ENCODE data around the gene AOC1.

AOC1 gene

GRCh38 chr7:150852371-150852905 lies at the start of gene AOC1:
AOC1 (plus strand) TSS chr7:150852517; CDS start chr7:150856471, 3,954 bp downstream.
- Histone ChIP-seq H3K27me3 (ENCODE audit: control insufficient read depth, insufficient read depth, low read length) (no peaks in the 10 kb centered on the region), H3K36me3 (ENCODE audit: control insufficient read depth, insufficient read depth, low read length) (no peaks in the 10 kb centered on the region), H3K9me3 (ENCODE audit: control insufficient read depth, low read length) (no peaks in the 10 kb centered on the region), H3K4me1 (no peaks in the 10 kb centered on the region), H3K4me3 (ENCODE audit: low read depth, low read length) (no peak within 1 kb of the TSS), H3K4me2 (ENCODE audit: low read length) (no peak within 1 kb of the TSS), H2AFZ (no peak within 1 kb of the TSS), H3K9ac (no peak within 1 kb of the TSS), H3K27ac (no peak within 1 kb of the TSS), H3K79me2 (no peaks in the 10 kb centered on the region)
- no peak for TF ChIP-seq CTCF (IDR thresholded peaks at IDR 0.05)

GRCh38 chr7:150803161-150803860 lies 49.0 kb upstream of the AOC1 start:
- H3K27me3 ChIP-seq (ENCODE audit: control insufficient read depth, insufficient read depth, low read length): no peaks in the 10 kb centered on the region
- H3K4me2 ChIP-seq (ENCODE audit: low read length): no peak overlapping the region
- H2AFZ ChIP-seq: no peak overlapping the region
- H3K9ac ChIP-seq: no peak overlapping the region
- no peaks in the 10 kb centered on the region for H3K4me1 ChIP-seq
- no peaks in the 10 kb centered on the region for H3K79me2 ChIP-seq
- no peaks in the 10 kb centered on the region for H3K36me3 ChIP-seq (ENCODE audit: control insufficient read depth, insufficient read depth, low read length)
- no peaks in the 10 kb centered on the region for H3K9me3 ChIP-seq (ENCODE audit: control insufficient read depth, low read length)
- no peak overlapping the region for H3K4me3 ChIP-seq (ENCODE audit: low read depth, low read length)
- TF ChIP-seq CTCF (IDR thresholded peaks at IDR 0.05): no peak
- no peak overlapping the region for H3K27ac ChIP-seq

DNA sequence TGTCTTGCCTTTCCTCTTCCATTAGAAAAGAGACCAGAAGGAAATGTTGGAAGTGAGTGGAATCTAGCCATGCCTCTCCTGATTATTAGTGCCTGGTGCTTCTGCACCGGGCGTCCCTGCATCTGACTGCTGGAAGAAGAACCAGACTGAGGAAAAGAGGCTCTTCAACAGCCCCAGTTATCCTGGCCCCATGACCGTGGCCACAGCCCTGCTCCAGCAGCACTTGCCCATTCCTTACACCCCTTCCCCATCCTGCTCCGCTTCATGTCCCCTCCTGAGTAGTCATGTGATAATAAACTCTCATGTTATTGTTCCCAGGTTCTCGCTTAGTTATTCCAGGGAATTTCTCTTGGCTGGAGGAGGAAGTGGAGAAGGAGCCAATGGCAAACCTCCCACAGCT lies 47.5 kb upstream of the AOC1 start:
- Histone ChIP-seq H3K36me3 (ENCODE audit: control insufficient read depth, insufficient read depth, low read length) (no peaks in the 10 kb centered on the region), H3K79me2 (no peaks in the 10 kb centered on the region), H3K9me3 (ENCODE audit: control insufficient read depth, low read length) (no peaks in the 10 kb centered on the region), H3K9ac (no peak overlapping the region), H3K4me2 (ENCODE audit: low read length) (no peak overlapping the region), H3K4me3 (ENCODE audit: low read depth, low read length) (no peak overlapping the region), H3K4me1 (no peaks in the 10 kb centered on the region), H3K27me3 (ENCODE audit: control insufficient read depth, insufficient read depth, low read length) (no peaks in the 10 kb centered on the region), H3K27ac (no peak overlapping the region), H2AFZ (no peak overlapping the region)
- TF ChIP-seq CTCF (IDR thresholded peaks at IDR 0.05): no peak

- Histone ChIP-seq H3K4me2 (ENCODE audit: low read length) (no peak overlapping the region), H3K4me1 (no peaks in the 10 kb centered on the region), H3K36me3 (ENCODE audit: control insufficient read depth, insufficient read depth, low read length) (no peaks in the 10 kb centered on the region), H2AFZ (no peak overlapping the region), H3K4me3 (ENCODE audit: low read depth, low read length) (no peak overlapping the region), H3K27me3 (ENCODE audit: control insufficient read depth, insufficient read depth, low read length) (no peaks in the 10 kb centered on the region), H3K9me3 (ENCODE audit: control insufficient read depth, low read length) (no peaks in the 10 kb centered on the region), H3K27ac (no peak overlapping the region), H3K79me2 (no peaks in the 10 kb centered on the region), H3K9ac (no peak overlapping the region)
- no peak for TF ChIP-seq CTCF (IDR thresholded peaks at IDR 0.05)
Measured at GRCh38 chr7:150805864-150806263, 46.5 kb upstream of the AOC1 start.

DNA sequence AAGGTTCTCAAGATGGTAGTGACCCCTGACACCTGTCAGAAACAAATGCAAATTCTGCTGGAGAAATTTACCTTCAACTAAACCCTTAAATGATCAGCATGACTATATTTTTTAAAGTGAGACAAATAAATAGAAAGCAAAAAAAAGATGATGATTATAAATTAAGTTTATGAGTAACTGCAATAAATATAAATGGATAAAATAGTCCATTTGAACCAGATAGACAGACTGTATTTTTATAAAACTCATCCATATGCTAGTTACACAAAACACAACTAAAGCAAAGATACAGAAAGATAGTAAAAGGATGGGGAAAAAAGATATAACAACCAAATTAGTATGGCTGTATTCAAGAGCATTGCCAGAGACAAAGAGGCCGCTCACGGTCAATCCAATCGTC lies 45.9 kb upstream of the AOC1 start:
- H3K9ac ChIP-seq: no peak overlapping the region
- no peaks in the 10 kb centered on the region for H3K4me1 ChIP-seq
- no peaks in the 10 kb centered on the region for H3K9me3 ChIP-seq (ENCODE audit: control insufficient read depth, low read length)
- H3K79me2 ChIP-seq: no peaks in the 10 kb centered on the region
- no peak overlapping the region for H3K4me3 ChIP-seq (ENCODE audit: low read depth, low read length)
- no peak overlapping the region for H3K27ac ChIP-seq
- H3K27me3 ChIP-seq (ENCODE audit: control insufficient read depth, insufficient read depth, low read length): no peaks in the 10 kb centered on the region
- no peak overlapping the region for H2AFZ ChIP-seq
- H3K4me2 ChIP-seq (ENCODE audit: low read length): no peak overlapping the region
- H3K36me3 ChIP-seq (ENCODE audit: control insufficient read depth, insufficient read depth, low read length): no peaks in the 10 kb centered on the region
- no peak for TF ChIP-seq CTCF (IDR thresholded peaks at IDR 0.05)
